Measurements from ENCODE around the gene GP2. TPM values are rescaled to one million over a fixed set of nuclear protein-coding genes. Genes with fewer than 3 reads are reported as not detected.

Gene GP2
- total and polyA plus RNA-seq, 10 donors: 0.26 to 4.9 (median 0.99) TPM; not detected in 4

DNA sequence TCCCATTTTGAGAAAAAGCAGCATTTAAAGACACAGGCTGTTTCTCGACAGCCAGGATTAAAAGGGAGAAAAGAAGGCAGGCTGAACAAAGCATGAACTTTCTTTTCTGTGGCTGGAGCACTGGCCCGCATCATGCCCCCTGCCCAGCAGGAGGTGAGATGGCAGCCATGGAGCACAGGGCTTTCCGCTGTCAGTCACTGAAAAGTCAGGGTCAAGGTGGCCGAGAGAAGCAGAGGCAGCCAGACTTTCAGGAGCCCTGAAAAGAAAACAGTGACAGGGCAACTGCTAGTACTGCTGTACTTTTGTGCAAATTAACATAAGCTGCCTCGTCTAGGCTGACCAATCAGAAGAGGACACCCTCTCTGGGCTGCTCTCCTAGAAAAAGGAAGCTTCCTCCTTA lies 5.8 kb upstream of the GP2 start:
- Histone ChIP-seq H3K36me3 (no peaks in the 10 kb centered on the region), H3K4me3 (no peak overlapping the region), H3K27me3 (replicated peaks in 1 of 7) (peaks cover 0 to 21% (median 0%) of the 10 kb centered on the region in 7 donors), H3K9me3 (no peaks in the 10 kb centered on the region), H3K4me1 (no peaks in the 10 kb centered on the region), H3K27ac (no peak overlapping the region)
- no peak for DNase-seq
- WGBS, 5 donors: 64 to 73% (median 66%) methylated on average over 5 of the region's 5 CpGs
- TF ChIP-seq, protein P1, sequence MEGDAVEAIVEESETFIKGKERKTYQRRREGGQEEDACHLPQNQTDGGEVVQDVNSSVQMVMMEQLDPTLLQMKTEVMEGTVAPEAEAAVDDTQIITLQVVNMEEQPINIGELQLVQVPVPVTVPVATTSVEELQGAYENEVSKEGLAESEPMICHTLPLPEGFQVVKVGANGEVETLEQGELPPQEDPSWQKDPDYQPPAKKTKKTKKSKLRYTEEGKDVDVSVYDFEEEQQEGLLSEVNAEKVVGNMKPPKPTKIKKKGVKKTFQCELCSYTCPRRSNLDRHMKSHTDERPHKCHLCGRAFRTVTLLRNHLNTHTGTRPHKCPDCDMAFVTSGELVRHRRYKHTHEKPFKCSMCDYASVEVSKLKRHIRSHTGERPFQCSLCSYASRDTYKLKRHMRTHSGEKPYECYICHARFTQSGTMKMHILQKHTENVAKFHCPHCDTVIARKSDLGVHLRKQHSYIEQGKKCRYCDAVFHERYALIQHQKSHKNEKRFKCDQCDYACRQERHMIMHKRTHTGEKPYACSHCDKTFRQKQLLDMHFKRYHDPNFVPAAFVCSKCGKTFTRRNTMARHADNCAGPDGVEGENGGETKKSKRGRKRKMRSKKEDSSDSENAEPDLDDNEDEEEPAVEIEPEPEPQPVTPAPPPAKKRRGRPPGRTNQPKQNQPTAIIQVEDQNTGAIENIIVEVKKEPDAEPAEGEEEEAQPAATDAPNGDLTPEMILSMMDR (IDR thresholded peaks at IDR 0.05 in 8 of 11, conservative IDR thresholded peaks at IDR 0.05 in 3 of 11): no peak
- TF ChIP-seq POLR2AphosphoS5 (IDR thresholded peaks at IDR 0.05) (no peak), POLR2A (IDR thresholded peaks at IDR 0.05) (no peak)
- intact Hi-C loops (cut with DNase I; ENCODE audit: low total_unique reads): no loop called here

DNA sequence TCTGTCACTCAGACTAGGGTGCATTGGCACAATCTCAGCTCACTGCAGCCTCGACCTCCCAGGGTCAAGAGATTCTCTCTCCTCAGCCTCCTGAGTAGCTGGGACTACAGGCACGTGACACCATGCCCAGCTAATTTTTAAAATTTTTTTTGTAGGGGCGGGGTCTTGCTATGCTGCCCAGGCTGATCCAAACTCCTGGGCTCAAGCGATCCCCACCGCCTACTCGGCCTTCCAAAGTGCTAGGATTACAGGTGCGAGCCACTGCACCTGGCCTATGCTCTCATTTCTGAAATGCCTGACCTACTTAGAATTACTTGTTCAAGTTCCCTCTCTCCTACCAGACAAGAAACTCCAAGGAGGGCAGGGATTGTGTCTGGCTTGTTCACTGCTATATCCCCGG lies 5.1 kb upstream of the GP2 start:
- Histone ChIP-seq H3K4me1 (no peaks in the 10 kb centered on the region), H3K36me3 (no peaks in the 10 kb centered on the region), H3K27ac (no peak overlapping the region), H3K27me3 (replicated peaks in 1 of 7) (peaks cover 0 to 14% (median 0%) of the 10 kb centered on the region in 7 donors), H3K4me3 (no peak overlapping the region), H3K9me3 (no peaks in the 10 kb centered on the region)
- 80 to 86% (median 83%) methylated on average over 8 of the region's 8 CpGs for WGBS, 5 donors
- intact Hi-C loops (cut with DNase I; ENCODE audit: low total_unique reads): no loop called here
- TF ChIP-seq POLR2AphosphoS5 (IDR thresholded peaks at IDR 0.05): no peak
- no peak for TF ChIP-seq POLR2A (IDR thresholded peaks at IDR 0.05)
- TF ChIP-seq, protein P1 (IDR thresholded peaks at IDR 0.05 in 8 of 11, conservative IDR thresholded peaks at IDR 0.05 in 3 of 11): no peak
- DNase-seq: no peak

DNA sequence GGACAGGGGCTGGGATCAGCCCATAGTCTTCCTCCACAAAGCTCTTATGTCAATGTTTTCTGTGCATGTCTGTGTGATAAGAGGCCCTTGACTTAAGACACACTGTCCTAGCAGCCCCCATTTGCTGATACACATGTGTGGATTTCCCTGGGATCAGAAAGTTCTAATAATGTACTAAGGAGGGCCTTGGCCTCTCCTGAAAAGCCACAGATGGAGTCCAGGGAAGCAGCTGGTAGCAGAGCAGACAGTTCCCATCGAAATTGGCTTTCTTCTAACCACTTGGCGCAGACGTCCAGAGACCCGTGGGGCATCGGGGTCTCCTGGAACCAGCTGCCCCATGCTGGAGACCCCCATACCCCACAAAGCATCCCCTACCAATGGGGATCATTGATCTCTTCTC lies 4.3 kb upstream of the GP2 start:
- TF ChIP-seq POLR2A (IDR thresholded peaks at IDR 0.05) (no peak), POLR2AphosphoS5 (IDR thresholded peaks at IDR 0.05) (no peak)
- TF ChIP-seq, protein P1 (IDR thresholded peaks at IDR 0.05 in 8 of 11, conservative IDR thresholded peaks at IDR 0.05 in 3 of 11): no peak
- no peak for DNase-seq
- intact Hi-C loops (cut with DNase I; ENCODE audit: low total_unique reads): no loop called here
- H3K4me3 ChIP-seq: no peak overlapping the region
- H3K36me3 ChIP-seq: no peaks in the 10 kb centered on the region
- H3K9me3 ChIP-seq: no peaks in the 10 kb centered on the region
- peaks cover 0 to 10% (median 0%) of the 10 kb centered on the region in 7 donors for H3K27me3 ChIP-seq (replicated peaks in 1 of 7)
- no peaks in the 10 kb centered on the region for H3K4me1 ChIP-seq
- WGBS, 5 donors: 80 to 91% (median 87%) methylated on average over 5 of the region's 5 CpGs
- no peak overlapping the region for H3K27ac ChIP-seq

DNA sequence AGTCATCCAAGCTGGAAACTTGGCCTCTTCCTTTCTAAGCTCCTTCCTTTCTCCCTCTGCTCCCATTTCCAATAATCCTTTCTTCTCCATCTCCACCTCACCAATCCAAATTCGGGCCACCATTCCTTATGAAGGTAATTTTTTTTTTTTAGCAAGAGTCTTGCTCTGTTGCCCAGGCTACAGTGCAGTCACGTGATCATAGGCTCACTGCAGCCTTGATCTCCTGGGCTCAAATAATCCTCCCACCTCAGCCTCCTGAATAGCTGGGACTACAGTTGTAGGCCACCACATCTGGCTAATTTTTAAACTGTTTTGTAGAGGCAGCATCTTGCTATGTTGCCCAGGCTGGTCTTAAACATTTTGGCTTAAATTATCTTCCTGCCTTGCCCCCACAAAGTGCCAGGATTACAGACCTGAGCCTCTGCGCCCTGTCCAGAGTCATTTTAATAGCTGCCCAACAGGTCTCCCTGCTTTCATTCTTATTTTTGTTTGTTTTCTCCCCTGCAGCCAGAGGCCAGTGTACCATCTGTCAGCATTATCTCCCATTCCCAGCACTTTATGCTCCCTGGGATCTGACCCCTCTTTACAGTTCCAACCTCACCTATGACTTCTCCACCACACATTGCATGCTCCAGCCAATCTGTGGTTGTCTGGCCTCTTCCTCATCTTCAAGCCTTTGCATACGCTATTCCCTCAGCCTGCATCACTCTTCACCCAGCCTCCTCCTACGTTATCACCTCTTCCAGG lies 2.3 kb upstream of the GP2 start:
- H3K36me3 ChIP-seq: no peaks in the 10 kb centered on the region
- H3K9me3 ChIP-seq: no peaks in the 10 kb centered on the region
- no peaks in the 10 kb centered on the region for H3K4me1 ChIP-seq
- no peak overlapping the region for H3K4me3 ChIP-seq
- TF ChIP-seq, protein P1 (IDR thresholded peaks at IDR 0.05 in 8 of 11, conservative IDR thresholded peaks at IDR 0.05 in 3 of 11): no peak
- no peak for TF ChIP-seq POLR2A (IDR thresholded peaks at IDR 0.05)
- no peak for TF ChIP-seq POLR2AphosphoS5 (IDR thresholded peaks at IDR 0.05)
- no peak for DNase-seq
- intact Hi-C loops (cut with DNase I; ENCODE audit: low total_unique reads): no loop called here
- no peak overlapping the region for H3K27ac ChIP-seq
- 71 to 83% (median 73%) methylated on average over 5 of the region's 5 CpGs for WGBS, 5 donors
- H3K27me3 ChIP-seq (replicated peaks in 1 of 7): peaks cover 0 to 11% (median 0%) of the 10 kb centered on the region in 7 donors
